Measurements from ENCODE around the gene RIMS4.

DNA sequence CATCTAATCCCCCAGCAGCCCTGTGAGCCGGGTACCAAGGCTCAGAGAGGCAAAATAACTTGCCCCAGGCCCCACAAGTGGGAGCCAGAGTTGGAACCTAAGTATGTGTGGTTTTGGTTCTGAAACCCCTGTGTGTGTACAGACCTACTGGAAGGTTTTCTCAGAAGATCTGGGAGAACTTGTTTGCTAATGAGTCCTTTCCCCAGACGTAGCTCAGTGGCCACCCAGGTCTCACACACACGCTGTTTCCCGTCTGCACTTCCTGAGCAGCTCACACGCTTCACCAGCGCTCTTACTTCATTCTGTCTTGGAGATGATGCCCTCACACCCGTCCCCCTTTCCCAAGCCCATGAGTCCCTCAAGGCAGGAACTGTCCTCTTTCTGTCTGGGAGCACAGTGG lies 87.0 kb downstream of the RIMS4 start:
- TF ChIP-seq, protein P1, sequence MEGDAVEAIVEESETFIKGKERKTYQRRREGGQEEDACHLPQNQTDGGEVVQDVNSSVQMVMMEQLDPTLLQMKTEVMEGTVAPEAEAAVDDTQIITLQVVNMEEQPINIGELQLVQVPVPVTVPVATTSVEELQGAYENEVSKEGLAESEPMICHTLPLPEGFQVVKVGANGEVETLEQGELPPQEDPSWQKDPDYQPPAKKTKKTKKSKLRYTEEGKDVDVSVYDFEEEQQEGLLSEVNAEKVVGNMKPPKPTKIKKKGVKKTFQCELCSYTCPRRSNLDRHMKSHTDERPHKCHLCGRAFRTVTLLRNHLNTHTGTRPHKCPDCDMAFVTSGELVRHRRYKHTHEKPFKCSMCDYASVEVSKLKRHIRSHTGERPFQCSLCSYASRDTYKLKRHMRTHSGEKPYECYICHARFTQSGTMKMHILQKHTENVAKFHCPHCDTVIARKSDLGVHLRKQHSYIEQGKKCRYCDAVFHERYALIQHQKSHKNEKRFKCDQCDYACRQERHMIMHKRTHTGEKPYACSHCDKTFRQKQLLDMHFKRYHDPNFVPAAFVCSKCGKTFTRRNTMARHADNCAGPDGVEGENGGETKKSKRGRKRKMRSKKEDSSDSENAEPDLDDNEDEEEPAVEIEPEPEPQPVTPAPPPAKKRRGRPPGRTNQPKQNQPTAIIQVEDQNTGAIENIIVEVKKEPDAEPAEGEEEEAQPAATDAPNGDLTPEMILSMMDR (IDR thresholded peaks at IDR 0.05; ENCODE audit: low read depth, low read length) = no peak
- no peak for TF ChIP-seq EZH2phosphoT487 (IDR thresholded peaks at IDR 0.05; ENCODE audit: low read depth)

All from OCI-LY3 (cell line).